ENCODE measurements around the gene MUC5AC.
A peak's percentile ranks its signal among the peaks of the same experiment; 100 is the strongest.

Gene MUC5AC, protein sequence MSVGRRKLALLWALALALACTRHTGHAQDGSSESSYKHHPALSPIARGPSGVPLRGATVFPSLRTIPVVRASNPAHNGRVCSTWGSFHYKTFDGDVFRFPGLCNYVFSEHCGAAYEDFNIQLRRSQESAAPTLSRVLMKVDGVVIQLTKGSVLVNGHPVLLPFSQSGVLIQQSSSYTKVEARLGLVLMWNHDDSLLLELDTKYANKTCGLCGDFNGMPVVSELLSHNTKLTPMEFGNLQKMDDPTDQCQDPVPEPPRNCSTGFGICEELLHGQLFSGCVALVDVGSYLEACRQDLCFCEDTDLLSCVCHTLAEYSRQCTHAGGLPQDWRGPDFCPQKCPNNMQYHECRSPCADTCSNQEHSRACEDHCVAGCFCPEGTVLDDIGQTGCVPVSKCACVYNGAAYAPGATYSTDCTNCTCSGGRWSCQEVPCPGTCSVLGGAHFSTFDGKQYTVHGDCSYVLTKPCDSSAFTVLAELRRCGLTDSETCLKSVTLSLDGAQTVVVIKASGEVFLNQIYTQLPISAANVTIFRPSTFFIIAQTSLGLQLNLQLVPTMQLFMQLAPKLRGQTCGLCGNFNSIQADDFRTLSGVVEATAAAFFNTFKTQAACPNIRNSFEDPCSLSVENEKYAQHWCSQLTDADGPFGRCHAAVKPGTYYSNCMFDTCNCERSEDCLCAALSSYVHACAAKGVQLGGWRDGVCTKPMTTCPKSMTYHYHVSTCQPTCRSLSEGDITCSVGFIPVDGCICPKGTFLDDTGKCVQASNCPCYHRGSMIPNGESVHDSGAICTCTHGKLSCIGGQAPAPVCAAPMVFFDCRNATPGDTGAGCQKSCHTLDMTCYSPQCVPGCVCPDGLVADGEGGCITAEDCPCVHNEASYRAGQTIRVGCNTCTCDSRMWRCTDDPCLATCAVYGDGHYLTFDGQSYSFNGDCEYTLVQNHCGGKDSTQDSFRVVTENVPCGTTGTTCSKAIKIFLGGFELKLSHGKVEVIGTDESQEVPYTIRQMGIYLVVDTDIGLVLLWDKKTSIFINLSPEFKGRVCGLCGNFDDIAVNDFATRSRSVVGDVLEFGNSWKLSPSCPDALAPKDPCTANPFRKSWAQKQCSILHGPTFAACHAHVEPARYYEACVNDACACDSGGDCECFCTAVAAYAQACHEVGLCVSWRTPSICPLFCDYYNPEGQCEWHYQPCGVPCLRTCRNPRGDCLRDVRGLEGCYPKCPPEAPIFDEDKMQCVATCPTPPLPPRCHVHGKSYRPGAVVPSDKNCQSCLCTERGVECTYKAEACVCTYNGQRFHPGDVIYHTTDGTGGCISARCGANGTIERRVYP (N-terminal part only)

DNA sequence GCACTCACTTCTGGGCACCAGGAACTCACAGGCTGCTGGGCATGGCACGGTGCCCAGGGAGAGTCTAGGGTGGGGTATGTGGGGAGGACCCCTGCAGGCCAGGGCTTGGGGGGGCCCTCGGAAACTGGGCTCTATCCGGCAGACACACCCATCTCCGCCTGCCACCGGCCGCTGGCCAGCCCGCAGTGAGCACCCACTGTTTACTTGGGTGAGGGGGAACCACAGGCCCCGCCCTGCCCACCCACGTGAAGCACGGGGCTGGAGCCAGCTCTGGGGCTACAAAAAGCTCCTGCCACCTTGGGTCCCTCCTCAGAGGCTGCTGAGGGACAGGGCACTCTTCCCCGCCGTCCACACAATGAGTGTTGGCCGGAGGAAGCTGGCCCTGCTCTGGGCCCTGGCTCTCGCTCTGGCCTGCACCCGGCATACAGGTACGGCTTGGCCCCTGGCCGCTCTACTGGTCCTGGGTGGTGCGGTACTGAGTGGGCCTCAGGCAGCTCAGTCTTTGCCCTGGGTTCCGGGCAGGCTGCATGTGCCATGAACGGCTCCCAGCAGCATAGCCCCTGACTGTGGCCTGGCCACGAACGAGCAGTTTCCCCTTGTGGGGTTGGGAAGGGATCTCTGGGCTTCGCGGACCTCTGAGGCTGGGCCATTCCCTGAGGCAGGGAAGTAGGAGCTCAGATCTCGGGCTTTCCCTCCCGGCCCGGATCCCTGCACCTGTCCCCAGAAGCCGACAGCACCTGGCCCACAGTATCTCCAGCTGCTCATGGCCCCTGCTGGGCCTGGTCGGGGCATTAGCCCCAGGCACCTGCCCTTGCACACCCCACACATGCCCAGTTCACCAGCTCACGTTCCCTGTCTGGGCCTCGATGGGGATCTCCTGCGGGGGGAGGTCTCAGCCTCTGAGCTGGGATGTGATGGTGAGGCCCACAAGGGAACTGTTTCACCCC, at the start of gene MUC5AC:
Gene MUC5AC (plus strand): TSS at position 309 of the 947 bp plus-strand sequence. CDS start 47 bp downstream, at position 356.
- DNase-seq (ENCODE audit: low spot score) = peak; percentile 23
- TF ChIP-seq, protein P1, sequence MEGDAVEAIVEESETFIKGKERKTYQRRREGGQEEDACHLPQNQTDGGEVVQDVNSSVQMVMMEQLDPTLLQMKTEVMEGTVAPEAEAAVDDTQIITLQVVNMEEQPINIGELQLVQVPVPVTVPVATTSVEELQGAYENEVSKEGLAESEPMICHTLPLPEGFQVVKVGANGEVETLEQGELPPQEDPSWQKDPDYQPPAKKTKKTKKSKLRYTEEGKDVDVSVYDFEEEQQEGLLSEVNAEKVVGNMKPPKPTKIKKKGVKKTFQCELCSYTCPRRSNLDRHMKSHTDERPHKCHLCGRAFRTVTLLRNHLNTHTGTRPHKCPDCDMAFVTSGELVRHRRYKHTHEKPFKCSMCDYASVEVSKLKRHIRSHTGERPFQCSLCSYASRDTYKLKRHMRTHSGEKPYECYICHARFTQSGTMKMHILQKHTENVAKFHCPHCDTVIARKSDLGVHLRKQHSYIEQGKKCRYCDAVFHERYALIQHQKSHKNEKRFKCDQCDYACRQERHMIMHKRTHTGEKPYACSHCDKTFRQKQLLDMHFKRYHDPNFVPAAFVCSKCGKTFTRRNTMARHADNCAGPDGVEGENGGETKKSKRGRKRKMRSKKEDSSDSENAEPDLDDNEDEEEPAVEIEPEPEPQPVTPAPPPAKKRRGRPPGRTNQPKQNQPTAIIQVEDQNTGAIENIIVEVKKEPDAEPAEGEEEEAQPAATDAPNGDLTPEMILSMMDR (IDR thresholded peaks at IDR 0.05; ENCODE audit: extremely low read depth, missing control alignments) = no peak

DNA sequence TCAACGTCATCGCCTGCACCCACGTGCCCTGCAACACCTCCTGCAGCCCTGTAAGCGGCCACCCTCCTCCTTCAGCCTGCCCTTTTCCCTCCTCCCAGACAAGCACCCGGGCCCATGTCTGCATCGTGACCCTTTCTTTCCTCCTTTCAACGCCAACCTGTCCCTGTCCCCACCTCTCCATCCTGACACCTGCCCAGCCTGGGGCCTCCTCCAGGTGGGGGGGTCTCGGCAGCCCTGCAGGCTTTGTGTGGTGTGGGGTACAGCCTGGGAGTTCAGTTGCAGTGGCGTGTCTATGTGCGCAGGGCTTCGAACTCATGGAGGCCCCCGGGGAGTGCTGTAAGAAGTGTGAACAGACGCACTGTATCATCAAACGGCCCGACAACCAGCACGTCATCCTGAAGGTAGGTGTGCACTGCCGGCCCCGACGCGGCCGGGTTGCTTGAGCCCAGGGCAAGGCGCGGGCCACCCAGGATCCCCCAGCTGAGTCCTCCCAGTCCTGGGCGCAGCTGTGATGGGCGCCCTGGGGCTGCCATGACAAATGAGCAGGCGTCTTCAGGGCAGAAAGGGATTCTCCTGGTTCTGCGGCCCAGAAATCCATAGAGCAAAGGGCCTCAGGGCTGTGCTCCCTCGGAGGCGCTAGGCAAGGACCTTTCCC, 49.4 kb upstream of the MUC5AC start:
- no peak for DNase-seq (ENCODE audit: low spot score)

DNA sequence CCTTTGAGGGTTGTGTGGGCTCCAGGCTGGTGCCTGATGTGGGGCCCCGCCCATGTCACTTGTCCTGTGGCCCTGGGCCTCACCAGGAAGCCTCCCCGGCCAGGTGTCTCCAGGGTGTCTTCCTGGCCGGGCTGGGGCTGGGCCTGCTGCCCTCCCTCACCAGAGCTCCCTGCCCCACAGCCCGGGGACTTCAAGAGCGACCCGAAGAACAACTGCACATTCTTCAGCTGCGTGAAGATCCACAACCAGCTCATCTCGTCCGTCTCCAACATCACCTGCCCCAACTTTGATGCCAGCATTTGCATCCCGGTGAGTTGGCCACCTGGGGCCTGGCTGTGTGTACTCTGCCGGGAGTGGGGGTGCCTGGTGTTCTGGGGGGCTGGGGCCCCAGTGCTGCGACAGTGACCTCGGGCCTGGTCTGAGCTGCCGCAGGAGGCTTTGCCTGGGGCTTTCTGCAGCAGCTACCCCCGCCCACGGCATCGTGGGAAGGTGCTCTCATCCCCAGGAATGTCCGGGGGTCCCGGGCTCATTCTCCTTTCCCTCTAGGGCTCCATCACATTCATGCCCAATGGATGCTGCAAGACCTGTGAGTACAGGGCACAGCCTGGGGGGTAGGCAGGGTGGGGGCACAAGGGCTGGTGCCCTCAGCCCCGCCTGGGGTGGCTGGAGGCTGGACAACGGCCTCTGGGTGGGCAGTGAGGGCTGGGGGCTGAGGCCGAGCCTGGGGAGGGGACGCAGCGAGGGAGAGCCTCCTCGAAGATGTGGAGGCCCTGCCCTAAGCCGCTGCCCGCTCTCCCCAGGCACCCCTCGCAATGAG, 48.4 kb upstream of the MUC5AC start:
- TF ChIP-seq, protein P1 (IDR thresholded peaks at IDR 0.05; ENCODE audit: extremely low read depth, missing control alignments) = no peak
- DNase-seq (ENCODE audit: low spot score) = no peak

More for the DNA sequence above, 49.4 kb upstream of the MUC5AC start:
- TF ChIP-seq, protein P1 (IDR thresholded peaks at IDR 0.05; ENCODE audit: extremely low read depth, missing control alignments) = no peak

DNA sequence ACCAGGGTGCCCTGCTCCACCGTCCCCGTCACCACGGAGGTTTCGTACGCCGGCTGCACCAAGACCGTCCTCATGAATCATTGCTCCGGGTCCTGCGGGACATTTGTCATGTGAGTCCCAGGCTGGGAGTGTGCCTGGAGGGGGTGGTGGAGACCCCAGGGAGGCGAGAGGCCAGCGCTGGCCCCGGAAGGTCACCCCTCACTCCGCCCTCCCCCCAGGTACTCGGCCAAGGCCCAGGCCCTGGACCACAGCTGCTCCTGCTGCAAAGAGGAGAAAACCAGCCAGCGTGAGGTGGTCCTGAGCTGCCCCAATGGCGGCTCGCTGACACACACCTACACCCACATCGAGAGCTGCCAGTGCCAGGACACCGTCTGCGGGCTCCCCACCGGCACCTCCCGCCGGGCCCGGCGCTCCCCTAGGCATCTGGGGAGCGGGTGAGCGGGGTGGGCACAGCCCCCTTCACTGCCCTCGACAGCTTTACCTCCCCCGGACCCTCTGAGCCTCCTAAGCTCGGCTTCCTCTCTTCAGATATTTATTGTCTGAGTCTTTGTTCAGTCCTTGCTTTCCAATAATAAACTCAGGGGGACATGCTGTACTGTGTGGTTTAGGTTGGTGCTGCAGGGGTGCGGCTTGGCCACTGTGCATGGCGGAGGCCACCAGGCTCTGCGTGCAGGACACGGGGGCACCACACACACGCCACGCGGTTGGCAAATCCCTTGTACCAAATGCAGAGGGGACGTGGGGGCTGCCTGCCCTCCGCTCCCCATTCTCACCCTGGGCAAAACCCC, 47.6 kb upstream of the MUC5AC start:
- DNase-seq (ENCODE audit: low spot score) = no peak
- TF ChIP-seq, protein P1 (IDR thresholded peaks at IDR 0.05; ENCODE audit: extremely low read depth, missing control alignments) = no peak

DNA sequence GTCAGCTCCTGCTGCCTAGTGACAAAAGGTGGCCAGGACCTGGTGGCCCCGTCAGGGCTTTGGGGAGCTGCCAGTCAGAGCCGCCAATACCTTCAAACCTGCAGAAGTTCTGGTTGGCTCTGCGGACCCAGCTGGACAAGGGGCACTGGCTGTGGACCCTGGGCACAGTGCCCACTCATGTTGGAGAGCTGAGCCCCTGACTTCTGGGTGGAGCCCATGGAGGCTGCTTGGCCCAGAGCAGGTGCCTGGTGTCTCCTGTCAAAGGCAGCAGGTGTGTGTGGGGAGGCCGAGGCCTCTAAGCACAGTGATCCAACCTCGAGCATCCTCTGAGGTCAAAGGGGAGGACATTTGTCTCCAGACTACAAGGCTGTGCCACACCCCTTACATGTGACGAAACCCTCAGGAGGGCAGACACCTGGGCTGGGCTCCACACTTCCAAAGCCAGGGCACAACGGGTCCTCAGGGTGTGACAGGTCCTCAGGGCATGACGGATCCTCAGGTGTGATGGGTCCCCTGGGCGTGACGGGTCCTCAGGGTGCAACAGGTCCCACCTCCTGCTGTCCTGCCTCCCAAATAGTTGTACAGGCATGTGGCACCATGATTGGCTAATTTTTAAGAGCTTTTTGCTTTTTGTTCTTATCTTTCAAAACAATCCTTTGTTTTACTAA, 46.1 kb upstream of the MUC5AC start:
- DNase-seq (ENCODE audit: low spot score) = no peak
- TF ChIP-seq, protein P1 (IDR thresholded peaks at IDR 0.05; ENCODE audit: extremely low read depth, missing control alignments) = no peak
